Kidney capillary endothelial cell (primary cell): ENCODE measurements around the gene GPD1L.
A peak's percentile ranks its signal among the peaks of the same experiment; 100 is the strongest.
"Not testable (repeated sequence)": the region's sequence is repeated elsewhere in the genome, so short reads cannot be mapped to it uniquely, and the experiment has no call there.

Experiments
- DNase-seq: peaks from one replicate; pipeline ENCODE4 v3.0.0-alpha.2; 2018; ENCODE audit warnings: low spot score

Gene GPD1L

DNA sequence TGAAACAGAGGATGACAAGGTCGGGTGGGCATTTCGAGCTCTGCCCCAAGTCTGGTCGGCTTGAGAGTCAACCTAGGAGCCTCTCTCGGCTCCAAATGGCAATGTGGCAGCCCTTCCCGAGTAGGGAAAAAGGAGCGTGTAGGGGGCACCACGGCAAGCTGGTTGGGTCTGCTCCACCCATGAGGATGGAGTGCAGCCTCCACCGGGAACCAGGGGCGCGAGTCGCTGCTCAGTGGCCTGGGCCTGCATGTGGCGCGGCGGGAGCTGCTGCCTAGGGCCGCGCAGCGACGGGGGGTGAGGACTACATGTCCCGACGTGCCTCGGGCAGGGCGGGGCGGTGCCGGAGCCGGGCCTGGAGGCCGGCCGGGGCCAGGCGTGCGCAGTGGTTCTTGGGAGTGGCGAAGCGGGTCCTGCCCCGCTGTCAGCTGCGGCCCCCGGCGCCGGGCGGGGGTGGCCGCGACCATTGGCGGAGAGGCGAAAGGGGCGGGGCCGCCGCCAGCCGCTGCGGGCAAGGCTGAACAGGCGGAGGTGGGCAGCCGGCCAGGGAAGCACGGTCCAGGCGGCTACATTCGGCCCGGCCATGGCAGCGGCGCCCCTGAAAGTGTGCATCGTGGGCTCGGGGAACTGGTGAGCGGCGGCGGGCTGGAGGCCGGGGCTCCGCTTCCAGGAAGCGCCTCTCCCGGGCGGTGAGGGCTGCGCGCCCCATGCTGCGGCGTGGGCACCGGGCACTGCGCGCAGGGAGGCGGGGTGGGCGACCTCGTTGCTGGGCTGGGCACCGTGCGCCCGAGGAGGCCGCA, at the start of gene GPD1L:
Gene GPD1L (plus strand): TSS at position 489 of the 797 bp plus-strand sequence. CDS start 92 bp downstream, at position 581.
- DNase-seq, result peak; percentile 91

DNA sequence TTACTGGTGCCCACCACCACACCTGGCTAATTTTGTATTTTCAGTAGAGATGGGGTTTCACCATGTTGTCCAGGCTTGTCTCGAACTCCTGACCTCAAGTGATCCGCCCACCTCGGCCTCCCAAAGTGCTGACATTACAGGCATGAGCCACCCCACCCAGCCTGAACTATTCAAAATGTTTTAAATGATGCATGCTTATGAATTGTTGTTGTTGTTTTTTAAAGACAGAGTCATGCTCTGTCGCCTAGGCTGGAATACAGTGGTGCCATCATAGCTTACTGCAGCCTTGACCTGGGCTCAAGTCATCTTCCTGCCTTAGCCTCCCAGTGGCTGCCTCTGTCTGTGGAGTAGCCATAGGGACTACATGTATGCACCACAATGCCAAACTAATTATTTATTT, 48.0 kb upstream of the GPD1L start:
- DNase-seq, result not testable (repeated sequence)

DNA sequence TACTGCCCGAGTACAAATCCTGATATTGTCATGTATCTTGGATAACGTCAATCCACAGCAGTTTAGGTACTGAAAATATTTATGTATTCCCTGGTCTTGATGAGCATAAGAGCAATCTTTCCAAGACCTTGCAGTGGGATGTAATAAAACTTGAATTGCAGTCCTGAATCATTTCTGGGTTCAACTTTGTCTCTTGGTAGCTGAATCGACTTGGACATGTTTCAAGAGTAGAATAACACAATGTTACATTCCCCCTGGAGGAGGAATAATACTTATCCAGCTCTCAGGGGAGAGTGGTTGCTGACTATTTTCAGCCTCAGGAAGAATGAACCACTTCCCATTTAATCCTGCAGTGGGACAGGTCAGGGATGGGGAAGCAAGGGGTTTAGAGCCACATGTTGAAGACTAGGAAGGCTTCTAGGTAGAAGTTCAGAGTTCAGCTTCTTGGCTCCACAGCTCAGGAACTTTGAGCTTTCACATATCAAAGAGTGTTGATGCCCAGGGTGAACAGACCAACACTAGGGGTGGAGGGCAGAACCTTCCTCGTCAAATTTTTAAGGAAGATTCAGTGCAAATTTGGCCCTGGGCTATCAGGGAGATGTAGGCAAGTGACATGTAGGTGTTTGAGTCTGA, 43.4 kb upstream of the GPD1L start:
- DNase-seq, result no peak

DNA sequence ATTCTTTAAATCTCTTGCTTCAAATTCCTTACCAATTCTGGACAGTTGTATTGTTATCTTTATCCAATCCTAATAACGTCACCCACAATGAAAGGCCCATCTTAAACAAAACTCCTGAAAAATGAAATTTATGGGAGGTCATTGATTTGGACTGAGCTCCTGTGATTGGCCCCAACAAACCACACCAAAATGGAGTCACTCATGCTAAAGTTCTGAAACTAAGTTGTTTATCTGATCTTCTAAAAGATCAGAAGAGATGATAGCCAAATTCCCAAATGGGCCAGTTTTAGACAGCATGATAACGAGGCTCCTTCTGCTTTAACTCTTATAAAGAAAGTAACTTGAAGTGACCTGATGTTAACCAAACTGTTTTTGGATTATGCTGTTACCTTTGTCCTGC, 39.7 kb upstream of the GPD1L start:
- no peak for DNase-seq

- not testable (repeated sequence) for DNase-seq
These were observed 32.2 kb upstream of the GPD1L start for GRCh38 chr3:32074194-32074593.

DNA sequence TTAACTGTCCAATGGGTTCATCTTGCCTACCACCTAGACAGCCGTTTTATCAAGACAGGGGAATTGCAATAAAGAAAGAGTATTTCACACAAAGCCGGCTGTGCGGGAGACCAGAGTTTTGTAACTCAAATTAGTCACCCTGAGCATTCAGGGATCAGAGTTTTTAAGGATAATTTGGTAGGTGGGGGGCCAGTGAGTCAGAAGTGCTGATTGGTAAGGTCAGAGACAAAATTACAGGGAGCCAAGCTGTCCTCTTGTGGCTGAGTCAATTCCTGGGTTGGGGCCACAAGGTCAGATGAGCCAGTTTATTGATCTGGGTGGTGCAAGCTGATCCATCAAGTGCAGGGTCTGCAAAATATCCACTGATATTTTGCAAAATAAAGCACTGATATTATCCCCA, 29.9 kb upstream of the GPD1L start:
- no peak for DNase-seq

GRCh38 chr3:32077260-32078084, 28.9 kb upstream of the GPD1L start:
- no peak for DNase-seq

GRCh38 chr3:32078085-32078634, 28.3 kb upstream of the GPD1L start:
- no peak for DNase-seq

GRCh38 chr3:32078864-32079263, 27.6 kb upstream of the GPD1L start:
- no peak for DNase-seq

DNA sequence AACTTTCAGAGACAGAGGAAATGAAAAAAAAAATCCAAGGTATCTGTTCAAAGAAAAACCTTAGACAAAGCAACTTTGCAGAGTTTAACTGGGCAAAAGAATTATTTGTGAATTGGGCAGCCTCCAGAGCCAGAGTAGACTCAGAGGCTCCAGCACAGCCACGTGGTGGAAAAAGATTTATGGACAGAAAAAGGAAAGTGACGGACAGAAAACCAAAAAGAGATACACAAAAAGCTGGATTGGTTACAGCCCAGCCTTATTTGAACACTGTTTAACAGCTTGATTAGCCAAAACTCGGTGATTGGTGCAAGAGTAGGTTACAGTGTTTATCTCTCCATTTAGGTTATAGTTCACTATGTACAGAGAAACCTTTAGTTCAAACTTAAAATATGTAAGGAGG, 23.7 kb upstream of the GPD1L start:
- DNase-seq, result no peak

DNA sequence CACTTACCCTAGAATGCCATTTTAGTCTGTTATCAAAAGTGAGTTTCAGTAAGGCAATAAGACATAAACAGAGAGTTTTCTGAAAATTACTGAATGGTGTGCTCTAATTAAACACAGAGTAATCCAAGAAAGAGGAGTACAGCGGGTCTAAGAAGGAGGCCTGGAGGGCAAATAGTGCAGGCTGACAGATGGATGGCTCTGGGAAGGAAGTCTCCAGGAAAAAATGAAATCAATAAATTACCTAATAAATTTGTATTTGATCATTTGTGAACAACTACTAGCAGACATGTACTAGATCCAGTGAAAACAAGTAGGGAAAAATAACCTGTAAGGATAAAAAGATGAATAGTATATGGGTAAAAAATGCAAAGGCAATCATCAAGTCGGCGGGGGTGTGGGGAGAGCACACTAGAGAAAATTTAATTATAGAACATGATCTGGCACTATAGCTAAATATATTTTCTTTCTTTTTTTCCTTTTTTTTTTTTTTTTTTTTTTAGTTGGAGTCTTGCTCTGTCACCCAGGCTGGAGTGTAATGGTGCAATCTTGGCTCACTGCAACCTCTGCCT, 22.6 kb upstream of the GPD1L start:
- DNase-seq, result no peak

- no peak for DNase-seq
These were observed 21.6 kb upstream of the GPD1L start for GRCh38 chr3:32084870-32085269.

DNA sequence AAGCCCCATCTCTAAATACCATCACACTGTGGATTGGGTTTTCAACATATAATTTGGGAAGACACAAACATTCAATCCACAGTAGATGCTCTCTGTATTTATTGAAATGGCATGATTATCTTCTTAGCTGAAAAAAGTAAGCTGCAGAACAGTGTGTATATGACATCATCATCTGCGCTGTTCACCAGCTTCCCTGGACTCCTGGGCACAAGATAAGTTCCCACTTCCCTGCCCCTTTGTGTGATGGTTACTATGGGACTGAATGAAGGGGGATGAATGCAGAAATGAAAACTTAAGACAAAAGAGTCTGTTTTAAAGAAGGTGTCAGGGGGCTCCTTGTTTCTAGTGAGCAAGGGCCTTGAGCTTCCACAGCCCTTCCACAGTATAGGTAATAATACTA, 20.0 kb upstream of the GPD1L start:
- no peak for DNase-seq

DNA sequence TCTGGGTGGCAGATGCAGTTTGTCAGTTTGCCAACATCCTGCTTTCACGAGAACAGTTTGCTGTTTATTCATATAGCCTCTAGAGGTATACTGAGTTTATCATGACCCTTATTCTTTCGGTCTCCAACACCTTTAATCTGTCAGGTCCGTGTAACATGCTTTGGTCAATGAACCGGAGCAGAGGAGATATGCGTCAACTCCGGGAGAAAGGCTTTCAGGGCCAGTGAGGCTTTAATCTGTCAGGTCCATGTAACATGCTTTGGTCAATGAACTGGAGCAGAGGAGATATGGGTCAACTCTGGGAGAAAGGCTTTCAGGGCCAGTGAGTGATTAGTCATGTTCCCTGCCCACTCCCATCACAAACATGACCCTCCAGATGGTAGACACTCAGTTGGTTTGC, 16.9 kb upstream of the GPD1L start:
- DNase-seq, result no peak

DNA sequence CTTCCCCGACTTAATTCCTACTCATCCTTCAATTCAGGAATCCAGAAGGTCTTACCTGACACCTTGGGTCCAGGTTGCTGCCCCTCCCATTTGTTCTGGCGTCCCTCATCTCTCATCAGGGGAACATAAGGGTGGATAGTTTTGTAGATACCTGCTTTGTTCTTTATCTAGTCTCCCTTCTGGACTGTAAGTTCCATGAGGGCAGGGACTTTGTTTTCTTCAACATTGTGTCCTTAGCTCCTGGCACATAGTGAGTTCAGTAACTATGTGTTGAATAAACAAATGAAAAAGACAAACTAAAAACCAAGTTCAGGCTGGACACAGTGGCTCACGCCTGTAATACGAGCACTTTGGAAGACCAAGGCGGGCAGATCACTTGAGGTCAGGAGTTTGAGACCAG, 13.2 kb upstream of the GPD1L start:
- DNase-seq, result no peak

GRCh38 chr3:32095431-32095830, 11.0 kb upstream of the GPD1L start:
- no peak for DNase-seq

DNA sequence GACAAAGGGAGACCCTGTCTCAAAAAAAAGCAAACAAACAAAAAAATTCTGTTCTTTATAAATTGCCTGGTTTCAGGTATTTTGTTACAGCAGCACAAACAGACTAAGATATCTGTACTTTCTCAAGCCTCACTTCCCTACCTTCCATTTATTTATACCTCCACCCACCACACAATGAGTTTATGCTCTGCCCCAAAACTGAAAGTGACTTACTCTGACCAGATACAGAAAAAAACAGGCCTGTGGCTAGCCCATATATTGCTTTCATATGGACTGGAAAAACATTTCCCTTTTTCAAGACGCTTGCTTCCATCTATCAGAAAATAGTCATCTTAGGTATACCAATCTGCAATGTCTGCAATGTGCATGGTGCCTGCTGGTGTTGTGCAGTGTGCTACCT, 8.7 kb upstream of the GPD1L start:
- DNase-seq, result no peak

- DNase-seq, result no peak
These were observed 7.9 kb upstream of the GPD1L start for GRCh38 chr3:32098528-32098927.

DNA sequence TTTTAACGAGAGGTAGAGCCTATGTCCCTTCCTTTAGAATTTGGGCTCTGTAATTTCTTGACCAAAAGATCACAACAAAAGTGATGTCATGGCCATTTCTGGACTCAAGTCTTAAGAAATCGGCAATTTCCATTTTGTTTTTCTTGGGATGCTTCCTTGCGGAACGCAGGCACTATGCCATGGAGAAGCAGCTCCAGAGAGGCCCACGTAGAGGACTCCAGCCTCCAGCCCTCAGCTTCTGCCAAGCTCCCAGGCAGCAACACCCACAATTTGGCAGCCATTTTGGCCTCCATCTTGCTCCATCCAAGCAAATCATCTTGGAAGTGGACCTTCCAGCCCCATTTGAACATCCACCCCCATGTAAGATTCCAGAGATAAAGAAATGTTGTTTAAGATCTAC, 6.0 kb upstream of the GPD1L start:
- DNase-seq, result no peak

DNA sequence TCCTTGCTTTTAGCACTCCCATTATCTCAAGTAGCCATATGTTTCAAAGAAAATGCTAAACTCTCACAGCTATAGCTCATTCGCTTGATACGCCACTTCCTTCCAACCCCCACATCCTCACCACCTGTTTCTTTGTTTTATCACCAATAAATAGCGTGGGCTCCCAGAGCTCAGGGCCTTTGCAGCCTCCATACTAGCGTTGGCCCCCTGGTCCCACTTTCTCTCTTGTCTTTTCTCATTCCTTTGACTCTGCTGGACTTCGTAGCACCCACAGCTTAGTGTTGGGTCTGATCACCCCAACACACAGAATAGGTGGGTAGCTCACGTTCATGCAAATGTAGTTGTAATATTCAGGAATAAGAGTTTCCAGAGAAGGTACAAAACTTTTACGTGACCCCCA, 4.1 kb upstream of the GPD1L start:
- no peak for DNase-seq

DNA sequence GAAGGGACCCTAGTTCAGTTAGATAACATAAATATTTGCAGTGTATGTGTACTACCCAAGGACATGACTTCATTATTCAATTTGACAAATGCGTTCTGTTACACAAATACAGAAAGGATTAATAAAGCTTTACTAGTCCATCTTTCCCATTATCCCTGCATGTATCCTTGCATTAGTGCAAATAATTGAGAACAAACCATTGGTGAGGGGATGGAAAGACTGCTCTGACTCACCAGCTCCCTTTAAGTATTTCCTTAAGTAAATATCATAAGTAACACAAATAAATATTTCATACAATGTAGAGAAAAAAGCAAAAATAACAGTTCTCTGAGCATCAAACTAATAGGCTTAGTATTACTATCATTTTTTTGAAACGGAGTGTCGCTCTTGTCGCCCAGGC, 1.9 kb upstream of the GPD1L start:
- DNase-seq, result no peak
